ENCODE measurements around the gene WDCP.
A peak's percentile ranks its signal among the peaks of the same experiment; 100 is the strongest.

WDCP gene

DNA sequence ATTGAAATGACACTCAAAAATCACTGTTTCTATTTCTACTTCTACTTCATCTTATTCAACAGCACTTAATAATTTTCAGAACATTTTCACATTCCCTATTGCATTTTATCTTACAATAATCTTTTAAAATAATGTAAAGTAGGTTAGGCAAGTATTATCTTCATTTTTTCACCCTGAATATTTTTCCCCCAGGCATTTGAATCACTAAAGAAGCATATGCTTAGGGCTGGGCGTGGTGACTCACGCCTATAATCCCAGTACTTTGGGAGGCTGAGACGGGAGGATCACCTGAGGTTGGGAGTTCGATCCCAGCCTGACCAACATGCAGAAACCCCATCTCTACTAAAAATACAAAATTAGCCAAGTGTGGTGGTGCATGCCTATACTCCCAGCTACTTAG lies 6.7 kb downstream of the WDCP start:
- TF ChIP-seq ARNT (IDR thresholded peaks at IDR 0.05) (no peak), SUZ12 (IDR thresholded peaks at IDR 0.05) (no peak), ZNF384 (IDR thresholded peaks at IDR 0.05) (no peak), HDGF (IDR thresholded peaks at IDR 0.05; ENCODE audit: borderline replicate concordance) (no peak), ELF4 (IDR thresholded peaks at IDR 0.05) (no peak), CTBP1 (IDR thresholded peaks at IDR 0.05; ENCODE audit: borderline replicate concordance) (no peak), SP1 (IDR thresholded peaks at IDR 0.05) (no peak), LEF1 (IDR thresholded peaks at IDR 0.05; ENCODE audit: borderline replicate concordance) (no peak), FOXM1 (IDR thresholded peaks at IDR 0.05; ENCODE audit: borderline replicate concordance) (no peak), TARDBP (IDR thresholded peaks at IDR 0.05) (no peak), FOXA1 (IDR thresholded peaks at IDR 0.05) (no peak), NFRKB (IDR thresholded peaks at IDR 0.05) (no peak), L3MBTL2 (conservative IDR thresholded peaks at IDR 0.05) (no peak)
- TF ChIP-seq, protein P1, sequence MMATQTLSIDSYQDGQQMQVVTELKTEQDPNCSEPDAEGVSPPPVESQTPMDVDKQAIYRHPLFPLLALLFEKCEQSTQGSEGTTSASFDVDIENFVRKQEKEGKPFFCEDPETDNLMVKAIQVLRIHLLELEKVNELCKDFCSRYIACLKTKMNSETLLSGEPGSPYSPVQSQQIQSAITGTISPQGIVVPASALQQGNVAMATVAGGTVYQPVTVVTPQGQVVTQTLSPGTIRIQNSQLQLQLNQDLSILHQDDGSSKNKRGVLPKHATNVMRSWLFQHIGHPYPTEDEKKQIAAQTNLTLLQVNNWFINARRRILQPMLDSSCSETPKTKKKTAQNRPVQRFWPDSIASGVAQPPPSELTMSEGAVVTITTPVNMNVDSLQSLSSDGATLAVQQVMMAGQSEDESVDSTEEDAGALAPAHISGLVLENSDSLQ (IDR thresholded peaks at IDR 0.05): no peak
- ChIA-PET CTCF (no interaction called here), POLR2A (no interaction called here)
- no peak for DNase-seq (ENCODE audit: extremely low spot score)

DNA sequence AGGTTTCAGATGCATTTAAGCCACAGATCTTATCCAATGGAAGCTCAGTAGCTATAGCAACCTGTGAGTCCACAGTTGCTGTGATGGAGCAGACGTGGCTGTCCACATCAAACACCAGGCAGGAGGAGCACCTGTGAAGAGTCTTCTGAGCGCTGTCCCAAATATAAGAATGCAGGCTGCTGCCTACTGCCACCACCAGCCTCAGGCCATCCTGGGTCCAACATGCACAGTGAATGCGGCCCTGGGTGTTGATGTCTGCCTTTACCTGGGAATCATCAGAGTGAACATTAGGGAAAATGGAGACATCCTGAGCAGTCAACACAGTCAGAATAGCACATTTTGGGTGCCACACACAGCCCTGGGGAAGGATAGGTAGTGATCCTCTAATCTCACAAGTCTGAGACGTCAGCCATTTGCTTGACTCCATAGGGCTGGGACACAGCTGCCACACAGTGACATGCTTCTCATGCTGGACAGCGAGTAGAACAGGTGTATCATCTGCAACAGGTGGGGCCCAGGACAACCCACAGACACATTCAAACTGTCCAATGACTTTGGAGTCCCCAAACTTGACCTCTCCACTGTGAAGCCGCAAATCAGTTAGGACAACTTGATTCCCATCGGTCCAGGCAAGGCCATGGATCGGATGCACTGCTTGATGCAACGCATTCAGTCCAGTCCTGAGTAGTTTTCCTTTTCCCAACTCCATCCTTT lies 8.2 kb downstream of the WDCP start:
- TF ChIP-seq, protein P1 (IDR thresholded peaks at IDR 0.05): no peak
- TF ChIP-seq BHLHE40 (IDR thresholded peaks at IDR 0.05; ENCODE audit: borderline replicate concordance) (no peak), ZNF384 (IDR thresholded peaks at IDR 0.05) (no peak), FOXA1 (IDR thresholded peaks at IDR 0.05) (no peak), FOXK2 (IDR thresholded peaks at IDR 0.05) (no peak), SUZ12 (IDR thresholded peaks at IDR 0.05) (no peak), TARDBP (IDR thresholded peaks at IDR 0.05) (no peak)
- no peak for DNase-seq (ENCODE audit: extremely low spot score)
- ChIA-PET POLR2A (interaction anchor here (1.4 kb wide), 1 partner anchor 8 kb away, joined by 4 read pairs; the partner anchor contains the start of gene WDCP), CTCF (no interaction called here)

GRCh38 chr2:24026233-24026632 lies 21.0 kb downstream of the WDCP start:
- no peak for TF ChIP-seq FOXM1 (IDR thresholded peaks at IDR 0.05; ENCODE audit: borderline replicate concordance)
- TF ChIP-seq L3MBTL2 (conservative IDR thresholded peaks at IDR 0.05): no peak
- no peak for TF ChIP-seq ZNF384 (IDR thresholded peaks at IDR 0.05)
- no peak for TF ChIP-seq TARDBP (IDR thresholded peaks at IDR 0.05)
- TF ChIP-seq ARNT (IDR thresholded peaks at IDR 0.05): no peak
- TF ChIP-seq SUZ12 (IDR thresholded peaks at IDR 0.05): no peak
- TF ChIP-seq NFRKB (IDR thresholded peaks at IDR 0.05): no peak
- TF ChIP-seq HDGF (IDR thresholded peaks at IDR 0.05; ENCODE audit: borderline replicate concordance): no peak
- TF ChIP-seq, protein P1 (IDR thresholded peaks at IDR 0.05): no peak
- no peak for TF ChIP-seq CTBP1 (IDR thresholded peaks at IDR 0.05; ENCODE audit: borderline replicate concordance)
- TF ChIP-seq ELF4 (IDR thresholded peaks at IDR 0.05): no peak
- TF ChIP-seq FOXA1 (IDR thresholded peaks at IDR 0.05): no peak
- POLR2A ChIA-PET: interaction anchor here (0.7 kb wide), 1 partner anchor 21 kb away, joined by 6 read pairs; the partner anchor contains the start of gene WDCP
- CTCF ChIA-PET: no interaction called here
- no peak for DNase-seq (ENCODE audit: extremely low spot score)

- POLR2A ChIA-PET: interaction anchor here (1.0 kb wide), 1 partner anchor 98 kb away, joined by 3 read pairs; no protein-coding TSS in a partner anchor
- CTCF ChIA-PET: no interaction called here
- TF ChIP-seq FOXK2 (IDR thresholded peaks at IDR 0.05) (no peak), SP1 (IDR thresholded peaks at IDR 0.05) (no peak), ZNF384 (IDR thresholded peaks at IDR 0.05) (no peak), FOXA1 (IDR thresholded peaks at IDR 0.05) (no peak), ARNT (IDR thresholded peaks at IDR 0.05) (no peak), NFRKB (IDR thresholded peaks at IDR 0.05) (no peak), BHLHE40 (IDR thresholded peaks at IDR 0.05; ENCODE audit: borderline replicate concordance) (no peak), TARDBP (IDR thresholded peaks at IDR 0.05) (no peak), FOXM1 (IDR thresholded peaks at IDR 0.05; ENCODE audit: borderline replicate concordance) (no peak), SUZ12 (IDR thresholded peaks at IDR 0.05) (no peak), HDGF (IDR thresholded peaks at IDR 0.05; ENCODE audit: borderline replicate concordance) (no peak), L3MBTL2 (conservative IDR thresholded peaks at IDR 0.05) (no peak), LEF1 (IDR thresholded peaks at IDR 0.05; ENCODE audit: borderline replicate concordance) (no peak), CTBP1 (IDR thresholded peaks at IDR 0.05; ENCODE audit: borderline replicate concordance) (no peak), ELF4 (IDR thresholded peaks at IDR 0.05) (no peak)
- TF ChIP-seq, protein P1 (IDR thresholded peaks at IDR 0.05): no peak
- no peak for DNase-seq (ENCODE audit: extremely low spot score)
Measured at GRCh38 chr2:24024996-24025663, 22.1 kb downstream of the WDCP start.

GRCh38 chr2:24024018-24024417 lies 23.2 kb downstream of the WDCP start:
- ChIA-PET CTCF (interaction anchor here (0.6 kb wide), 3 partner anchors 9 to 45 kb away, joined by 3 to 4 read pairs (median 3); no protein-coding TSS in a partner anchor), POLR2A (interaction anchor here (1.8 kb wide), 1 partner anchor 23 kb away, joined by 5 read pairs; the partner anchor contains the start of gene WDCP)
- no peak for TF ChIP-seq SP1 (IDR thresholded peaks at IDR 0.05)
- TF ChIP-seq NFRKB (IDR thresholded peaks at IDR 0.05): no peak
- TF ChIP-seq BHLHE40 (IDR thresholded peaks at IDR 0.05; ENCODE audit: borderline replicate concordance): no peak
- TF ChIP-seq ZNF384 (IDR thresholded peaks at IDR 0.05): no peak
- TF ChIP-seq LEF1 (IDR thresholded peaks at IDR 0.05; ENCODE audit: borderline replicate concordance): no peak
- no peak for TF ChIP-seq ARNT (IDR thresholded peaks at IDR 0.05)
- TF ChIP-seq TARDBP (IDR thresholded peaks at IDR 0.05): no peak
- no peak for TF ChIP-seq SUZ12 (IDR thresholded peaks at IDR 0.05)
- TF ChIP-seq HDGF (IDR thresholded peaks at IDR 0.05; ENCODE audit: borderline replicate concordance): no peak
- no peak for TF ChIP-seq FOXM1 (IDR thresholded peaks at IDR 0.05; ENCODE audit: borderline replicate concordance)
- TF ChIP-seq FOXK2 (IDR thresholded peaks at IDR 0.05): no peak
- no peak for TF ChIP-seq FOXA1 (IDR thresholded peaks at IDR 0.05)
- TF ChIP-seq CTBP1 (IDR thresholded peaks at IDR 0.05; ENCODE audit: borderline replicate concordance): no peak
- TF ChIP-seq ELF4 (IDR thresholded peaks at IDR 0.05): no peak
- TF ChIP-seq, protein P1 (IDR thresholded peaks at IDR 0.05): no peak
- no peak for TF ChIP-seq L3MBTL2 (conservative IDR thresholded peaks at IDR 0.05)
- DNase-seq (ENCODE audit: extremely low spot score): peak; percentile 49
